Measurements from ENCODE around the gene MBD5.

- TF ChIP-seq POLR2A (IDR thresholded peaks at IDR 0.05) (no peak), POLR2AphosphoS5 (IDR thresholded peaks at IDR 0.05) (no peak)
- TF ChIP-seq, protein P1, sequence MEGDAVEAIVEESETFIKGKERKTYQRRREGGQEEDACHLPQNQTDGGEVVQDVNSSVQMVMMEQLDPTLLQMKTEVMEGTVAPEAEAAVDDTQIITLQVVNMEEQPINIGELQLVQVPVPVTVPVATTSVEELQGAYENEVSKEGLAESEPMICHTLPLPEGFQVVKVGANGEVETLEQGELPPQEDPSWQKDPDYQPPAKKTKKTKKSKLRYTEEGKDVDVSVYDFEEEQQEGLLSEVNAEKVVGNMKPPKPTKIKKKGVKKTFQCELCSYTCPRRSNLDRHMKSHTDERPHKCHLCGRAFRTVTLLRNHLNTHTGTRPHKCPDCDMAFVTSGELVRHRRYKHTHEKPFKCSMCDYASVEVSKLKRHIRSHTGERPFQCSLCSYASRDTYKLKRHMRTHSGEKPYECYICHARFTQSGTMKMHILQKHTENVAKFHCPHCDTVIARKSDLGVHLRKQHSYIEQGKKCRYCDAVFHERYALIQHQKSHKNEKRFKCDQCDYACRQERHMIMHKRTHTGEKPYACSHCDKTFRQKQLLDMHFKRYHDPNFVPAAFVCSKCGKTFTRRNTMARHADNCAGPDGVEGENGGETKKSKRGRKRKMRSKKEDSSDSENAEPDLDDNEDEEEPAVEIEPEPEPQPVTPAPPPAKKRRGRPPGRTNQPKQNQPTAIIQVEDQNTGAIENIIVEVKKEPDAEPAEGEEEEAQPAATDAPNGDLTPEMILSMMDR (IDR thresholded peaks at IDR 0.05) = no peak
Observed at GRCh38 chr2:148221166-148221565, 200.3 kb downstream of the MBD5 start.
